HG03439 (cell line): ENCODE data around the gene SIPA1L2.
"Not testable (repeated sequence)": the region's sequence is repeated elsewhere in the genome, so short reads cannot be mapped to it uniquely, and the experiment has no call there.

Source experiments
- ATAC-seq: cut with Tn5 transposase; IDR thresholded peaks from one replicate; pipeline ENCODE4 v1.9.1; 2021; ENCODE audit warnings: mild to moderate bottlenecking, moderate library complexity; ENCODE audit not compliant: unreplicated experiment

Gene SIPA1L2

GRCh38 chr1:232615306-232615800, 14.6 kb downstream of the SIPA1L2 start:
- no peak for ATAC-seq

DNA sequence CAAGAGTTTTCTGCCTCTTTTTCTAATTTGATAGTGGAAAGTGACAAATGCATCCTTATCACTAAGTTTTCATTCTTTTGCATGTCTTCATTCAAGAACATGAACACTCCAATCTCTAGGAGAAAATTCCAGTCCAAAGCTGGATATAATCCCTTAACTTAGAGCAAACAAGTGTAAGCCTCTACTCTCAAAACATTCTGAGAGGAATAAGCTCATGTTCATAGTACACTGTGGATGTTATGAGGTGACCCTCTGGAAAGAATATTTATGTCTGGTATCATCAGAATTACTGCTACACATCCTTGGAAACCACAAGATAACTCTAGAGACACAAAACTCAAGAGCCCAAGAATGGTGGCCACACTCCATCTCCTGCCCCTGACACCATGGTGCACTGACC, 15.1 kb downstream of the SIPA1L2 start:
- no peak for ATAC-seq

DNA sequence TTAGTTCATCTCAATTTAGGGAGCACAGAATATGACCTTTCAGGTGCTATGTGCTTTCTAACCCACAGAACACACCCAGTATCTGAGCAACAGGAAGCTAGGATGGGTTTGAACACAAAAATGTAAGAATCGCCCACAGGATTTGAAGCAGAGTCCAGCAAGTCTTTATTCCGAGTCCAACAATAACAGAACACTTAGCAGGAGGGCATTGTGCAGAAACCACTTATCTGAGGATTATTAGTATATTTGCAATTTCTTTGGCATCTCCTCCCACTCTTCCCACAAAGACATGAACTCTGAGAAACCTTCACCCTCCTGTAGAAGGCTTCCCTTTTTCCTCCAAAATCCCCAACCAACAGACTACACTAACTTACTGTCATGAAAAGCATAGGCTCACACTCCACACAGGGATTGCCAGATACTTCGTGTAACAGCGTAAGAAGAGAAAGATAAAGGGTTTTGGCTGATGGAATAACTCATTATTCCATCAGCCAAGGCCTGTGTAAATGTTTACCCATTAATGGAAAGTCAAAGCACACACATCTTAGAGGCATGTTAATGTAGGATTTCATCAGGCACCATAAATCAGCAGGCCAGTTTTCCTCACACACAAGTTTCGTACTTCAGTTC, 16.1 kb downstream of the SIPA1L2 start:
- ATAC-seq: no peak

DNA sequence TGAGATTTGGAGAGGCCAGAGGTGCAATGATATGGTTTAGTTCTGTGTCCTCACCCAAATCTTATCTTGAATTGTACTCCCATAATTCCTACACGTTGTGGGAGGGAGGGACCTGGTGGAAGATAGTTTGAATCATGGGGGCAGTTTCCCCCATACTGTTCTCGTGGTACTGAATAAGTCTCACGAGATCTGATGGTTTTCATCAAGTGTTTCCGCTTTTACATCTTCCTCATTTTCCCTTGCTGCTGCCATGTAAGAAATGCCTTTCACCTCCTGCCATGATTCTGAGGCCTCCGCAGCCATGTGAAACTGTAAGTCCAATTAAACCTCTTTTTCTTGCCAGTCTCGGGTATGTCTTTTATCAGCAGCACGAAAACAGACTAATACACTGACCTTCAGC, 17.1 kb downstream of the SIPA1L2 start:
- ATAC-seq: not testable (repeated sequence)

DNA sequence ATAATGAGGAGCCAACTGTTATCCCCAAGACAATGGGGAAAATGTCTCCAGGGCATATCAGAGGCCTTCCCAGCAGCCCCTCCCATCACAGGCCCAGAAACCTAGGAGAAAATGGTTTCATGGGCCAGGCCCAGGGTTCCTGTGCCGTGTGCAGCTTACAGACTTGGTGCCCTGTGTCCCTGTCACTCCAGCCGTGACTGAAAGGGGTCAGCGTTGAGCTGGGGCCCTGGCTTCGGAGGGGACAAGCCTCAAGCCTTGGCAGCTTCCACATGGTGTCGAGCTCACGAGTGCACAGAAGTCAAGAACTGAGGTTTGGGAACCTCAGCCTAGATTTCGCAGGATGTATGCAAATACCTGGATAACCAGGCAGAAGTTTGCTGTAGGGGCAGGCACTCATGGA, 18.1 kb downstream of the SIPA1L2 start:
- no peak for ATAC-seq

DNA sequence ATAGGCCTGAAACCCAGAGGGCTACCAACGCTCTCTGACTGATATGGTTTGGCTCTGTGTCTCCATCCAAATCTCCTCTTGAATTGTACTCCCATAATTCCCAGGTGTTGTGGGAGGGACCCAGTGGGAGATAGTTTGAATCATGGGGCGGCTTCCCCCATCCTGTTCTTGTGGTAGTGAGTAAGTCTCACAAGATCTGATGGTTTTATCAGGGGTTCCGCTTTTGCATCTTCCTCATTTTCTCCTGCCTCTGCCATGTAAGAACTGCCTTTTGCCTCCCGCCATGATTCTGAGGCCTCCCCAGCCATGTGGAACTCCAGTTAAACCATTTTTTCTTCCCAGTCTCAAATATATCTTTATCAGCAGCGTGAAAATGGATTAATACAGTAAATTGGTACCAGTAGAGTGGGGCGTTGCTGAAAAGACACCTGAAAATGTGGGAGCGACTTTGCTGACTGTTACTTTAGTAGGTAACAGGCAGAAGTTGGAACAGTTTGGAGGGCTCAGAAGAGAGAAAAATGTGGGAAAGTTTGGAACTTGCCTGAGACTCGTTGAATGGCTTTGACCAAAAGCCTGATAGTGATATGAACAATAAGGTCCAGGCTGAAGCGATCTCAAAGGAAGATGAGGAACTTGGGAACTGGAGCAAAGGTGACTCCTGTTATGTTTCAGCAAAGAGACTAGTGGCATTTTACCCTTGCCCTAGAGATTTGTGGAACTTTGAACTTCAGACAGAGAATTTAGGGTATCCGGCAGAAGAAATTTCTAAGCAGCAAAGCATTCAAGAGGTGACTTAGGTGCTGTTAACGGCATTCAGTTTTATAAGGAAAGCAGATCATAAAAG, 18.8 kb downstream of the SIPA1L2 start:
- not testable (repeated sequence) for ATAC-seq

- no peak for ATAC-seq
Observed at GRCh38 chr1:232610192-232610901, 19.6 kb downstream of the SIPA1L2 start.

- ATAC-seq: no peak
Observed at GRCh38 chr1:232608427-232608826, 21.5 kb downstream of the SIPA1L2 start.

GRCh38 chr1:232602622-232603021, 27.3 kb downstream of the SIPA1L2 start:
- no peak for ATAC-seq

DNA sequence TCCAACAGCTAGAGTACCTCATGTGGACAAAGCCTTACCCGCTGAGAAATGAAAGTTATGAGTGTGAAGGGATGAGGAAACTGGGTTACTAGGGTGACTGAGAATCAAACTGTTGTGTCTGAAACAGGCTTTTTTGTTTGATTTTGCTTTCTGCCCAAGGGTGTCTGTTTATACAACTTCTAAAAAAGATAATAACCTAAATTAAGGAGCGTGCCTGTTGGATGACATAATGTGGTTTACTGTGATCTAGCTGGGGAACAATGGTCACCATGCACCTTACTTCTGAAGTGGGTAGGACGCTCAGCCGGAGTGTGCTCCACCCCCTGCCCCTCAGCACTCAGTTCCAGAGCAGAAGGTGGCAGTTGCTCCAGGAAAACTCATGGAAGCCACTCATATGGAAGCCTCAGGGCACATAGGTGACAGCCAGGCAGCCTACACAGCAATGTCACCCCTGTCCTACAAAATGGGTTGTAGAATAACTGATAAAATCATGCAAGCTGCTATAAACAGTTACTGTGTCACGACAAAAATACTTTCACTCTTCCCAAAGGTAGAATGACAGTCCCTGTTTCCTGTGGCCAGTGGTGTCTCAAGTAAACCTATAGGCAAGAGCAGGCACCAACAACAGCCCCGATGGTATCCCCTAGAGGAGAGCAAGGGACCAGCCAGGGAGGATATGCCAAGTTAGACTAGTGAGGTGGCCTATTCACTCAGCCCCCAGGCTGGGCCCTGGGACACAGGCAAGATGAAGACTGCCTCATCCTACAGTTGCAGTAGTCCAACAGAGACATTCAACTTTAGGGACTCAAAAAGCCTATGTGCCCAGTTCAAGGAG, 29.3 kb downstream of the SIPA1L2 start:
- ATAC-seq: no peak

GRCh38 chr1:232599178-232600041, 30.5 kb downstream of the SIPA1L2 start:
- ATAC-seq: no peak

GRCh38 chr1:232598837-232599177, 31.1 kb downstream of the SIPA1L2 start:
- no peak for ATAC-seq

- ATAC-seq: no peak
Observed at GRCh38 chr1:232598133-232598532, 31.8 kb downstream of the SIPA1L2 start.

DNA sequence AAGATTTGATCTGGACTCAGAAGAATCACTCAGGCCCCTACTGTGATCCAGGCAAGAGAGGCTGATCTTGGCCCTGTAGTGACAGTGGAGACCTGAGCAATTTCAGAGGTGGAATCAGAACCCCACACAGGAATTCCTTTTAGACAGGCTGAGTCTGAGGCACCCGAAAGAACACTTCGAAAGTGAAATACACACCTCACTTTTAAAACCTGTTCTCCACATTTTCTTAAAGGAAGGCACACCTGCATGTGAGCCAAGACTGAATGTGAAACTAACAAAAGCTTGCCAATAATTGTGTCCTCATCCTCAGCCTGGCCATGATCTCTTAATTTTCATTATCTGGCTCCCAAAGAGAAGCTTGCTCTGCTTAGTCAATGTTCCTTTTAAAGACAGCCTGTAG, 32.2 kb downstream of the SIPA1L2 start:
- no peak for ATAC-seq

DNA sequence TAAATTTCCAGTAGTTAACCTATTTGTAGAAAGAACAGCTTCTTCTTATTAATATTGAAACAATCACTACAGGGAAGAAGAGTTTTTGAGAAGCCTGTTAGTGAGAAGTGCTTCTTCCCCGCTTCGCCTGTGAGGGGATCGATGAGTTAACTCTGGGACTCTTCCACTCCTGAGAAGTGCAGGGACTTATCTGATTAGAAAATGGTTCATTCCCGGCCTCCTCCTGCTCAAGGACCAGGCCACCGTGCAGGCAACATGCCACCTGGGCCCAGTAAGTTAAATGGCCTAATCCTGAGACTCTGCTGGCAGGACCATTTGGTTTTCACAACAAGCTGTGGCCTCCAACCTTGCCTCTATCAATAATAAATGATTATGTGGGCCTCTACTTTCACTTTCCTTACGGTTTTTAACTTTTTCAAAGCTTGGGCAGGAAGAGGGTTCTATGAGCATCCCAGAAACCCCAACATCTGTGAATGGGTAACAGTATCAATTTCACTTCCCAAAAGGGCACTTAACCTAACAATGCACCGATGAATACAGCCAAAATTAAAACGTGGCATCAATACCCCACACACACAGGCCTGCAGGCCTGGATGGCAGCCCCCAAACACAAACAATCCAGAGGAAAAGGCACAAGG, 33.1 kb downstream of the SIPA1L2 start:
- no peak for ATAC-seq

GRCh38 chr1:232594768-232595698, 34.9 kb downstream of the SIPA1L2 start:
- ATAC-seq: no peak

GRCh38 chr1:232593717-232594502, 36.0 kb downstream of the SIPA1L2 start:
- no peak for ATAC-seq

- ATAC-seq: no peak
Observed at GRCh38 chr1:232591344-232591743, 38.6 kb downstream of the SIPA1L2 start.
